Choroid plexus epithelial cell (primary cell): ENCODE measurements around the gene DUSP22.
"Not testable (repeated sequence)": the region's sequence is repeated elsewhere in the genome, so short reads cannot be mapped to it uniquely, and the experiment has no call there.

Source experiments
- DNase-seq: peaks from one replicate; pipeline ENCODE4 v3.0.0-alpha.2; 2010; ENCODE audit warnings: low read depth
- H3K4me3 ChIP-seq: 2 replicates; pipeline ENCODE4 v1.5.1; 2011; ENCODE audit warnings: low read depth, mild to moderate bottlenecking, control low read depth, low read length, moderate library complexity
- CTCF ChIP-seq: conservative IDR thresholded peaks from 2 replicates; pipeline ENCODE4 v1.5.1; 2011; ENCODE audit warnings: low read depth, mild to moderate bottlenecking, control low read depth, inconsistent platforms, low read length, moderate library complexity

DUSP22 gene

GRCh38 chr6:291697-292505, at the start of gene DUSP22:
DUSP22 (plus strand) TSS chr6:292487; CDS start chr6:292540, 53 bp downstream.
- H3K4me3 ChIP-seq = peak within 1 kb of the TSS; percentile 69
- no peak for TF ChIP-seq CTCF
- peak; percentile 89 for DNase-seq

- peak; percentile 57 for DNase-seq
- no peak overlapping the region for H3K4me3 ChIP-seq
- TF ChIP-seq CTCF = no peak
Measured at GRCh38 chr6:246352-246751, 45.9 kb upstream of the DUSP22 start.

- no peak for TF ChIP-seq CTCF
- H3K4me3 ChIP-seq = no peak overlapping the region
- no peak for DNase-seq
Measured at GRCh38 chr6:247351-247750, 44.9 kb upstream of the DUSP22 start.

- H3K4me3 ChIP-seq, DNase-seq: not testable (repeated sequence)
Measured at GRCh38 chr6:248046-248445, 44.2 kb upstream of the DUSP22 start.

- H3K4me3 ChIP-seq = no peak overlapping the region
- DNase-seq = no peak
- no peak for TF ChIP-seq CTCF
Measured at GRCh38 chr6:250676-251075, 41.6 kb upstream of the DUSP22 start.

- no peak for DNase-seq
- TF ChIP-seq CTCF = no peak
- H3K4me3 ChIP-seq = no peak overlapping the region
Measured at GRCh38 chr6:251920-252319, 40.4 kb upstream of the DUSP22 start.

GRCh38 chr6:252775-253535, 39.3 kb upstream of the DUSP22 start:
- no peak overlapping the region for H3K4me3 ChIP-seq
- peak; percentile 29 for DNase-seq
- no peak for TF ChIP-seq CTCF
